Activated CD4-positive, alpha-beta T cell treated with anti-CD3 and anti-CD28 coated beads, Interleukin-2, Interleukin-4, amounts not matched to agents 100 ng/mL and 50 ng/mL, durations not matched to agents 16 hours and 8 hours (primary cell): Measurements from ENCODE around the gene RARS1.
"Not testable (repeated sequence)": the region's sequence is repeated elsewhere in the genome, so short reads cannot be mapped to it uniquely, and the experiment has no call there.

Experiments used
- DNase-seq: peaks from one replicate; pipeline ENCODE4 v3.0.0-alpha.2; 2020; ENCODE audit warnings: low spot score

The RARS1 gene

GRCh38 chr5:168481330-168481788, 4.9 kb upstream of the RARS1 start:
- peak; percentile 15 for DNase-seq

GRCh38 chr5:168482361-168482760, 3.9 kb upstream of the RARS1 start:
- DNase-seq: no peak

DNA sequence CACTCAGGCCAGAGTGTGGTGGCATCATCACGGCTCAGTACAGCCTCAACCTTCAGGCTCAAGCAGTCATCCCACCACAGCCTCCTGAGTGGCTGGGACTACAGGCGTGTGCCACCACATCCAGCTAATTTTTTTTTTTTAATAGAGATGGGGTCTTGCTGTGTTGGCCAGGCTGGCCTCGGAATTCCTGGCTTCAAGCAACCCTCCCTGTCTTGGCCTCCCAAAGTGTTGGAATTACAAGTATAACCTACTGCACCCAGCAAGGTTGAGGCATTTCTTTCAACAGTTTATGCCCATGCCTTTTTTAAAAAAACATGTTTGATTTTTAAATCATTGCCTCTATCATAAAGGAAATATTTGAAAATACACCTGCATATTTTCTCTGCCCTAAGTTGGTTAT, 2.8 kb downstream of the RARS1 start:
- no peak for DNase-seq

DNA sequence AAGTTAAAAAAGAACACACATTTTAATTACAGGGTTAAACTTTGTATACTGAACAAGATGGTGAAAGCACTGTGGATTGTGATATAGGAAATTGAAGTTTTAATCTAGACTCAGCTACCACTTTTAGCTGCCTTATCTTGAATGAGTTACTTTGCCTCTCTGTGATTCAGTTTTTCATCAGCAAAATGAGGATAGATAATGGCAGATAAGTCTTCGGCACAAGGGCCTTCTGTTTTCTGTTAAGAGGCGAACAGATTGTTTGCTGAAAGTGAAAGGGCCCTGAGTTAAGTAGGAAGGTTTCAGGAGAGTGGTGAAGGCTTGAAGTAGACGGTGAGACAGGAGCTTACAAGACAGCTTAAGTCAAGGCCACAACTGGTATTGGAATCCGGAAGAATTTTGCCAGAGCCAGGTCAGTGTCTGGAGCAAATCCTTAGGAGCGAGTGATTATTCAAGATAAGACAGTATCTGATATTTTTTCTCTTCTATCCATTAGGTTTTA, 7.8 kb downstream of the RARS1 start:
- no peak for DNase-seq

GRCh38 chr5:168502563-168503237, 16.4 kb downstream of the RARS1 start:
- no peak for DNase-seq

- DNase-seq: no peak
Measured at GRCh38 chr5:168513861-168514428, 27.7 kb downstream of the RARS1 start.

DNA sequence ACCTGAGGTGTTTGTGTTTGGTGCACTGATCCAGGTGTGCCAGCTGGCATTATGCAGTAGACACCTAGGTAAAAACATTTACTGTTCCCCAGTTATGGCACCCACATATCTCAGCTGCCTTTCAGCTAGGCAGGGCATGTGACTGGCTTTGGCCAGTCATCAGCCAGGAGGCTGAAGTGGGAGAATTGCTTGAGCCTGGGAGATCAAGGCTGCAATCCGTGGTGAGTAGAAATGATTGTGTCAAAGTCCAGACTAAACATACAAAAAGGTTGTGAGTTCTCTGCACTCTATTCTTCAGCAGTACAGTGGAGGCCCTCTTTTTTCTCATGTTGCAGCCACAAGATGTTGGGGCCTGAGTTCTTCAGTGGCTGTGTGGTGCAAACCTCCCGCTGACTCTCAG, 39.6 kb downstream of the RARS1 start:
- DNase-seq: no peak

DNA sequence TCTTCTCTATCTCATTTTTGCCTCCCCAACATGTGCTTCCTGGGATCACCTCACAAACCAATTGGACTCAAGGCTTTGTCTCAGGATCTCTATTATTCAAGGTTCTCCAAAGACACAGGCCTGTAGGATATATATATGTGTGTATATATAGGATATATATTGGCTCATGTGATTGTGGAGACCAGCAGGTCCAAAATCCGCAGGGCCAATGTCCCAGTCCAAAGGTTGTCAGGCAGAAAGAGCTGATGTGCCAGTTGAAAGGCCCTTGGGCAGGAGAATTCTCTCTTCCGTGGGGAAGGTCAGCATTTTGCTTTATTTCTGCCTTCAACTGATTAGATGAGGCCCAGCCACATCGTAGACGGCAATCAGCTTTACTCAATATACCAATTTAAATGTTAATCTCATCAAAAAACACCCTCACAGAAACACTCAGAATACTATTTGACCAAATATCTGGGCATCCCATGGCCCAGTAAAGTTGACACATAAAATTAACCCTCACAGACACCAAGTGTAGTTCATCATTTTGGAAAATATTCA, 41.6 kb downstream of the RARS1 start:
- no peak for DNase-seq

GRCh38 chr5:168528521-168529373, 42.5 kb downstream of the RARS1 start, which contains the start of gene FBLL1:
Gene FBLL1, plus strand, starts transcription at chr5:168529305. Its CDS starts 200 bp downstream, at chr5:168529505.
- peak; percentile 6 for DNase-seq

- DNase-seq: no peak
Measured at GRCh38 chr5:168529374-168530234, 43.3 kb downstream of the RARS1 start.

DNA sequence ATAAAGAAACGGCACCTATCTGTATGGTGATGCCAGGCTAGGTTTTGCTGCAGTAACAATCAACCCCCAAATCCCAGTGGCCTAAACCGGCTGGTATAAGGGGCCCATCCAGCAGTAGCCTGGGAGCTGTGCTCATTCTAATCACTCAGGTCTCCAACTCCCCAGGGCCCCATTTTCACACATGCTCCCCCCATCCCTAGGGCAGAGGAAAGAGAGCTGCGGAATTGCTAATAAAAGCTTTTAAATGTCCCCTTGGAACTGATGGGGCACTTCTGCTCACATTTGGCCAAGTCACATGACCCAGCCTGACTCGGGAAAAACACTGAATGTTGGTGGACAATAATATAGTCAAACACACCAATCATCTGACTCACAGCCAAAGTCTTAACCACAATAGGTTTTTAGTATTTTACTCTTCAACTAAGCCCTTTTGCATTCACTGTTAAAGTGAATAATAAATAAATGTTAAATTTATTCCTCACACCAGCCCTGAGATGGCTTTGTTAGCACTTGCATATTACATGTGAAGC, 44.4 kb downstream of the RARS1 start:
- no peak for DNase-seq

GRCh38 chr5:168531191-168531590, 44.9 kb downstream of the RARS1 start:
- no peak for DNase-seq

DNA sequence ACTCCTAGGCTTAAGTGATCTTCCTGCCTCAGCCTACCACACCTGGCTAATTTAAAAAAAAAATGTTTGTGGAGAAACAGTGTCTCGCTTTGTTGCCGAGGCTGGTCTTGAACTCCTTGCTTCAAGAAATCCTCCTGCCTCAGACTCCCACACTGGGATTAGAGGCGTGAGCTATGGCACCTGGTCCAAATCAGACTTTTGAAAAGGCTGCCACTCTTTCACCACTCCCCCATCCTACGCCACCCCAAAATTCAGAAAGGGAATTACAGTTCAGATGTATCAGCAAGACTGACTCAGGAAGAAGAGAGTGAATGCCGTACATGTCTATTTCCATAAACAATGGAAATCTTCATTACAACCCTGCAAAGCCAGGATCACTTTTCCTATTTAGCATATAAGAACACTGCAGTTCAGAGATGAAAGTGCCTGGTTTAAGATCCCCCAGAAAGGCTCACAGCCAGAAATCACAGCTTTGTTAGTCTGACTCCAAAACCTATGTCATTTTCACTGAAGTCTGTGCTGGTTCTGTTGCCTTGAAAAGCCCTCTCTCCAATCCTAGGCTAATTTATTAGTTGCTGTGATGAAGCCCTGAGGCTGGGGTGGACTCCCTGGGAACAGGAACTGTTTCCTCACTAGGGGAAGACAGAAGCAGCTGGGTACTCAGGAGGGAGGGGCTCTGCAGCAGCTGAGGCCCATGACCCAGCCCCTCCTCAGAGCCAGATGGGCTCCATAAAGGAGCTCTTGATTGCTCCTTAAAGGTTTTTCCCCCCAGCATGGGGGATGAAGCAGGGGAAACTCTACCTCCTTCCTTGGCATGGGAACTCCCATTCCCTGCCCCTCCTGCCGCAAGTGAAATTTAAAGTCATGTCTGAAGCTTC, 46.0 kb downstream of the RARS1 start:
- DNase-seq: no peak

- DNase-seq: not testable (repeated sequence)
Measured at GRCh38 chr5:168534351-168534750, 48.1 kb downstream of the RARS1 start.

DNA sequence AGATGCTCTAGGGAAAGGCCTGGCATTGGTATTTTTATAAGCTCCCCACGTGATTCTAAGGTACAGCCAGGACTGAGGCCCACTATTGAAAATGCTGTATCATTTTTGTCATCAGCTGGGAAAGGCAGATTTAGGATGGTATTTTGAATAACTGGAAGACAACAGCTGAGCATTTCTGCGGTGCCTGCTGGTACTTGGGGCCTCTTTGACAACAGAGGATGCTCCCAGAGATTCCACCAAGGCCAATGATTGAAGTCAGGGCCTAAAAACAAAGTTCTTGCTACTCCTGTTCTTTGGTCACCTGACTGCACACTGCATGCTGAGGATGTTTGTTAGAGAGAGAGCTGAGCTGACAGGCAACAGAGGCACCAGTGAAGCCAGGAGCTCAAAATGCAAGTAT, 50.9 kb downstream of the RARS1 start:
- DNase-seq: no peak

GRCh38 chr5:168549554-168549953, 63.3 kb downstream of the RARS1 start:
- DNase-seq: no peak

DNA sequence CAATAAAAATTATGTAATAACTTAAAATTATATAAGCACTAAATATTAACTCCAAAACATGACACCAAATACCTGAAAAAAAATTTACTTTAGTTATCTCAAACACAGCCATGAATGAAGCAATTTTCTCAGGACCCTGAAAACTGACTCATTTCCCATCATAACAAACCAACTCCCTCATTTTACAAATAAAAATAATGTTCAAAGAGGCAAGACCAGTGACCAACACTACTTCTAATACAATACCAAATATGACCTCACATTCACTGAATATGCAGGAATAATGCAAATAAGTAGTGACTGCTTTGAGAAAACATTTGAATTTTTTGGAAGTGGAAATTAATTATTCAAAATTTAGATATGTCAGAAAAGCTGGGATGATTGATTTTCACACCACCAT, 64.4 kb downstream of the RARS1 start:
- DNase-seq: no peak

DNA sequence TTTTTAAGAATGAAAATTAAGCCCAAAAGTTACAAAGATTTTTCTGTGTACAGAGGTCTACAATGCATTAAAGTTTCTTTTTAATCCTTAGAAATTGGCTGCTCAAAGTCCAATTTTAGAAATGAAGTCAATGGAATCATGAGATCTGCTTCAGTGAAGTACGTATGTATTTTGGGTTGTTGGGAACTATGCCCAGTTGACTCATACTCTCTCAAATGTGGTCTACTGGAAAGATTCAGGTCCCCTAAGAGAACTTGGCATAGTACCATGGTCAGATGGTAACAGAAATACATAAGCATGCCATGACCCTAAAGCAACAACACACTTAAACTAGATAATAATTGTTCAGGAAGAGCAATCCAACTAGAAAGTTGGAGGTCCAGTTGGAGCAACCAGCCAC, 65.9 kb downstream of the RARS1 start:
- no peak for DNase-seq

DNA sequence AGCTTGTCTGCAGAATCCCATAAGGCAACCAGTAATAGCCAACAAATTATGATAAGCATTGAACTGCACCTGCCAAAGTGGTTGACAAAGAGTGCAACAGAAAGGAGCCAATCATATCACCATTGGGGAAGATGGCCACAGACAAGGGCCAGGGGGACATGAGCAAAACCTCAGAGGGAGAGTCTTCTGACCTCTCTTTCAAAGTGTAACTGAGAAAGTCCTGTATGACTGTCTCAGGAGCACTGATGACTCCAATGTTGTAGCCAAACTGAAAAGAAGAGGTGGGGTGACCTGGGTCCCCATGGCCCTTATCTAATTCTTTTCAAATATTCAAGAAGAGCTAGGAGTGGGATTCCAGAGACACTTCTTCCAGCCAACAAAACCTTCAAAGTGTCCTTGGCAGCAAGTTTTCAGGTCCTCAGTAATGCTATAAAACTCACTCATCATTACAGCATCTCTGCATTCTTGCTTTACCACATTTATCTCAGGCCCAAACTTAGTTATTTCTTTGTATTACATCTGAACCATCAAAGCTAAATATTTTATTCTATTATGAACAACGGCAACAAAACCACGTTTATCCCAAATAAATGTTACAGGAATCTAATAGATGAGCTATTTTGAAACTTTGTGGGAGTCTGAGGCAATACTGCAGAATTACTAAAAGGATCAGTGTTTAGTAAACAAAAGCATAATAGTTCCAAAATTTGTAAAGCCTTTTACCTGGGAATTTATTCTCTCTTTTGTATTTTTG, 67.3 kb downstream of the RARS1 start:
- DNase-seq: no peak
